EH (cell line): ENCODE results near the gene GDF2.
A peak's percentile ranks its signal among the peaks of the same experiment; 100 is the strongest.

Source experiments
- DNase-seq: peaks from one replicate; pipeline ENCODE4 v3.0.0-alpha.2; 2015; ENCODE audit warnings: low read depth

GDF2 gene

DNA sequence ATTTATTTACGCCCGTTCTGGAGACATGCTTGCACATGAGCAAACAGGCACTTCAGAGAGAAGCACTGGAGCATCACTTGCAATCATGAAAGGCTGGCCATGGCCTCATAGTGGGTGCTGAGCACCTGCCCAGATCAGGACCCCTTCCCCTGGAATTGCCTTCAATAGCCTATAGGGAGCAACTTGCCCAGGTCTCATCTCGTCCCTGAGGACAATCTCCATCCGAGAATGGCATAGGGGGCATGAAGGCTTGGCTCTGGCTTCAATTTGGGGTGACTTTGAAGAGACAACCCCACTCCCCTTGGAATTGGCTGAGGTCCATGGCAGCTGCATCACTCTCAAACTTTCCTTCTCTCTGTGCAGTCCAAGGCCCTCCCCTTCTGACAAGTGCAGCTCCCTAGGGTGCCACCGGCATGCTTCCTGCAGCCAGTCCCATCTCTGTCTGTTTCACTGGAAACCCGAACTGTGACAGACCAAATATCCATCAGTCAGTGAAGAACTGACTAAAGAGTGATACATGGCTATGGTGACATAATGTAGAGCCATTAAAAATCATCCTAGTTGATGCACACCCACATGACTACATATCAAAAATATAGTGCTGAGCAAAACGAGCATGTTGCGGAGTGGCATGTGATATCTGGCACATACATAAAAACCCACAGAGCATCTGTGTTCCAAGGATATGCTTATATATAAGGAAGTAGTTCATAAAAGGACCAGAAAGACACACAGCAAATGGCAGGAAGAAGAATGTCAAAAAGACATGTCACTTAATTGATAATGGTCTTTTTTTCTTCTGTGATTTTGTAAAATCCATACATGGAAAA is 12.4 kb downstream of the GDF2 start:
- DNase-seq, result no peak

DNA sequence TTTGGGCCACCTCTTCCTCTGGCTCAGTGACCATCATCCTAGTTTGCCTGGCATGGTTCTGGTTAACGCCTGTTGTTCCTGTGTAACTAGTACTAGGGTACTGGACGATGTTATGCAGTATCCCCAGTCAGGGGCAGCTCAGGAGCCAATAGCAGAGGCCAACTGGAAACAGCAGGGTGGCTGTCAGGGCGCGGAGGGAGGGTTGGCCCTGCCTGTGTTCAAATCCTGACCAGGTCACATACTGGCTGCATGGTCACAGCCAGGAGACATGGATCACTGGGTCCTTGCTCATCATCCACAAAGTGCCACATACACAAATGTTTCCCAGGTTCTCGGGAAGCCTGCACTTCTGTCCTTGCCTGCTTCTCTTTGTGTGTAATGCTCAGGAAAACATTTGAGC is 13.7 kb downstream of the GDF2 start:
- DNase-seq, result no peak

DNA sequence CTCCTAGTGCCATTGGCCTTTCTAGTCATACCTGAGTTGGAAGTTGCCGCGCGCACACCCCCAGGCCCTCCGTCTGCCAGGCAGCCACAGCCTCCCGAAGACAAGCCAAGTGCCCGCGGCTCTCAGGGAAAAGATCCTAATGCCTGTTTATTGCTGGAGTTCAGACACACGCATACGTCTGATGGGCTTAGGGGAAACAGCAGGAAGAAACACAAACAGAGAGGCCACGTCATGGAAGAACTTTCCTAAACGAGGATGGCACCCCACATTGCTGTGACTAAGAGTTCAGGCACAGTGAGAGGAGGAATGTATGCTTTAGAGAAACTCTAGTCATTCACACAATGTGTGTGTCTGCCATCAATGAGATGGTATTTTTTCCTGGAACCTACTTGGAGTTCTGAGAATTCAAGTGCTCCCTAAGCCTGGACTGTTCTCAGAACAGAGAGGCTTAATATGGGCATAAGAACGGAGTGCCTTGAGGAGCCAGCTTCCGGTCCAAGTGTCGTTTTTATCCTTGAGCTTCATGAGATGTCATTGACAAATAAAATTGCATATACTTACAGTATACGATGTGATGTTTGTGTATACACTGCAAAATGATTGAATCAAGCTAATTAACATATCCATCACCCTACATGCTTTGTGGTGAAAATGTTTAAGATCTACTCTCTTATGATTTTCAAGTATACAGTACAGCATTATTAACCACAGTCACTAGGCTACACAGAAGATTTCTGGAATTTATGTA is 14.3 kb downstream of the GDF2 start:
- peak; percentile 90 for DNase-seq

DNA sequence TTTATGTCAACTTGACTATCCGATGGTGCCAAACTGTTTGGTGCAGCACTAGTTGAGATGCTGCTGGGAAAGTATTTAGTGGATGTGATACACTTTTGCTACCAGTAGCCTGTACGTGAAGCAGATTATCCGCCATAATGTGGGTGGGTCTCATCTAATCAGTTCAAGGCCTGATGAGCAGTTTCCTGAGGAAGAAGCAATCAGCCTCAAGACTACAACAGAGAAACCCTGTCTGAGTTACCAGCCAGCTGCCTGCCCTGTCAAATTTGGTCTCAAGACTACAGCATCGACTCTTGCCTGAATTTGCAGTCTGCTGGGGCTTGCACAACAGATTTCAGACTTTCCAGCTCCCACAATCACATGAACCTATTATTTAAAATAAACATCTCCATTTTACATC is 15.1 kb downstream of the GDF2 start:
- no peak for DNase-seq

DNA sequence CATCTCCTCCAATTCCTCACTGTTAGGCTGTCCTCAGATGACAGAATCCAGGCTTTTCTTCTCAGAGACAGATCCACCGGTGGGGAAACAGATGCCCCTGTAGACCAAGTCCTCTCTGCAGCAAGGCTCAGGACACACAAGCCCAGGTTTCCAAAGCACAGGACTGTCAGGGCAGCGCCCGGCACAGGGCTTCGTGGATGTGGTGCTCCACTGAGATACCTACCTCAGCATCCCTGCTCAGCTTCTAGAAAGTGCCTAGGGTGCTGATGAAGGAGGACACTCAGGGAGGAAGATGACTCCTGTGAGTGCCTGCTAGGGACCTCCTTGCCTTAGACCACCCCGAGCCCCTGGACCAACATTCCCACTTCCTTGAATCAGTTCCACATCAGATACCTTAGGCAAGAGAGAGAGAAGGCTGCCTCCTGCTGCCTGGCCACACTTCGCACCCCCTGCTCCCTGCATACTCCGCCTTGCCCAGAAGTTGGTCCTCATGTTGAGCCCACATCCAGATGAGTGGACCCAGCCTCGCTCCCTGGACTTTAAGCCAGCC is 17.0 kb downstream of the GDF2 start:
- no peak for DNase-seq

DNA sequence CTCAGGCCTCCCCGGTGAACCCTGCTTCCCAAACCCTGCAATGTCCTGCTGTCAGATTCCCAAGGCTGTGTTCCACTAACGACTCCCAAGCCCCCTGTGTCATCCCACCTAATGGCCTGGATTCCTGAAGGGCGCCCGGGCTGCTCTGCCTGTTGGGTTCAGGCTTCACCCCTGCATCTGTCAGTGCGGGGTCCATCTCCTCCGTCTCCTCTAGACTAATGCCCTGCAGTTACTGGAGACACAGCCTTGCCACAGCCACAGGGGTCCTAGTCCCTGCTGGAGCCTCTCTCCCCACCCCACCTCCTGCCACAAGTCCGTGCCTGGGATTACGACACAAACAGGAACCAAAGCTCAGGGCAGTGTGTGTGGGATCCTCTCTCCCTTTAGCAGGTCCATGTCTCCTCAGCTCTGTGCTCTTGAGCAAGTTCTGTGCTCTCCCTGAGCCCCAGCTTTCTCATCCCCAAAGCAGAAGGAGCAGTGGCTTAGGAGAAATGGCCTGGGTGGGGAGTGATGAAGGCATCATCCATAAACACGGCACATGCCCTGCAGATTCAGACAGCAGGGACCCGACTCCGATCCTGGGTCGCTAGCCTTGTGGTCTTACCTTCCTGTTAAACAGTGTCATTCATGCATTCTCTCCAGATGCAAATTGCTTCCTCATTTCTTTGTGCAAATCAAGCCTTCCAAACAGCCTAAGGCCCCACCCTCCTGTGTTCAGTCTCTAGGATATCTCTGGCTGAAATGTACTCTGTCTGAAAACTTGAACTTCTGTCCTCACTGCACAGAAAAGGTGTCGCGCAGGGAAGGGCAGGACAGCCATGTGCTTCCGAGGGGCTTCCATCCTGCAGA is 17.7 kb downstream of the GDF2 start:
- DNase-seq, result no peak

DNA sequence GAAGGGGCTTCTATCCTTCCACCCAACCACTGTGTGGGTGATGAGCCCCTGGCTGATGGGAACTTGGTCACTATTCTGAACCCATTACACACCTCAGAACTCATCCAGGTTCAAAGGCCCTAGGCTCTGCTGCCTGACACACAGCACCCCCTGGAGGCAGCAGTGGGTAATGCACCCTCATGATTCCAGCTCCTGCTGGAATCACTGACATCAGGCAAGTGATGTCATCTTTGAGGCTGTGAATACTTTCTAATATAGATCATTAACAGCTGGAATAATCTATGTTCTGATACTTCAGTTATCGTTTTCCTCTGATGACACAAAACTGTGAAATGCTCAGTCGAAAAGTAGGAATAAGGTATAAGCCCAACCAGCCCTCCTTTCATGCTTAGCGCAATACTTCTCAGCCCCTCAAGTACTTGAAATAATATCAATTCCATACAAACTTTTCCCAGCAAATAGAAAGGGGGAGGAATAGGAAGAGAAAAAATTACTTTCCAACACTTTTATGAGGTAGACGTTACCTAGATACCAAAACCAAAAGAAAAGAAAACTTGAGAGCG is 18.4 kb downstream of the GDF2 start:
- peak; percentile 60 for DNase-seq

DNA sequence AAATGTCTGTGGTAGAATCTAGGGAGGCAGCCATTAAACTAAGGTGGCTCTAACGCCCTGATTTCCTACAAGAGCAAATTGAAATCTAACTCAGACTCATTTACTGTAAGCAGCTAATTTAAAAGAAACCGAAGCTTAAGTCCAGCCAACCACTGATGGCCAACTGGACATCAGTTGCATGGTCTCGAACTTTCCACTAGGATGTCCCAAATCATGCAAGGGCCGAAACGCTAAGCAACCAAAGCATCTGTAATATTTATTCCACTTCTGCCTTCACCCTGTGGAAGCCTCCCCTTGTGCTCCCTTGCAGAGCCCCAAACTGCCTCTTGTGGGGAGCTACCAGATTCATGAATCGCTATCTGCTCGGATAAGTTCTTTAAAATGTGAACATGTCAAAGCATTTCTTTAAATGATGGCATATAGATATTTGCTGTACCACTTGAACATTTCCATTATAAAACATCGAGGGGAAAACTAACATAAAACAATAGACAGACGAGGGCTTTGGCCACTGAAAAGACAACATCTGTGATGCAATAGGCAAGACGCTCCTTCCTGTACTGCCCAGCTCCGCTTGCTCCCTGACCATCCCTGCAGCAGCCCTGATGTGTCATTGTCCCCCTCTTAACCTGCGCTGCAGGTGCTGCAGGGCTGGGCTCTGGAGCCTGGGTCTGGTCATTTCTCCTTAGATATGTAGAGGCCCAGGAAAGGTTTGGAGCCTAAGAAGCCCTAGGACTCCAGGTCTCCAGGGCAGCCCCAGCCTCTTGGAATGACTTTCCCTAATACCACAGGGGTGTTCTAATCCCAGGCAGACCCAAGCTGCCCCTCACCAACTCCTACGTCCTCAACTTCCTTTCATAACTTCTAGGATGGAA is 23.0 kb downstream of the GDF2 start:
- no peak for DNase-seq

DNA sequence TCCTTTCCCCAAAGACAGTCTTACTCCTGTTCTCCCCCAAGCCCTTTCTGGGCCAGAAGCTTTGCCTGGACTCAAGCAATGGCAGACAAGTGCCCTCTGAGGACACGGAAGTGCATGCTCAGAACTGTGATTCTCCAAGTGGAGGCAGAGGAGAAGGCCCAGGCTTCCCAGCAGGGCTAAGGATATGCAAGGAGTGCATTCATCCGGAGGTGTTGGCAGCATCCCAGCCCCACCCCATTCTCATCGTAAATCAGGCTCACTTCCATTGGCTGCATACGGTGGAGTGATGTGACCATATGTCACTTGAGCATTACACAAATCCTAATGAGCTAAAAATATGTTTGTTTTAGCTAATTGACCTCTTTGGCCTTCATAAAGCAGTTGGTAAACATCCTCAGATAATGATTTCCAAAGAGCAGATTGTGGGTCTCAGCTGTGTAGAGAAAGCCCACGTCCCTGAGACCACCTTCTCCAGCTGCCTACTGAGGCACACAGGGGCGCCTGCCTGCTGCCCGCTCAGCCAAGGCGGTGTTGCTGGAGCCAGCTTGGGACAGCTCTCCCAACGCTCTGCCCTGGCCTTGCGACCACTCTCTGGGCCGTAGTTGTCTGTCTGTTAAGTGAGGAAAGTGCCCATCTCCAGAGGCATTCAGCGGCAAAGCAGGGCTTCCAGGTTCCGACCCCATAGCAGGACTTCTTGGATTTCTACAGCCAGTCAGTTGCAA is 24.5 kb downstream of the GDF2 start:
- DNase-seq, result peak; percentile 20

DNA sequence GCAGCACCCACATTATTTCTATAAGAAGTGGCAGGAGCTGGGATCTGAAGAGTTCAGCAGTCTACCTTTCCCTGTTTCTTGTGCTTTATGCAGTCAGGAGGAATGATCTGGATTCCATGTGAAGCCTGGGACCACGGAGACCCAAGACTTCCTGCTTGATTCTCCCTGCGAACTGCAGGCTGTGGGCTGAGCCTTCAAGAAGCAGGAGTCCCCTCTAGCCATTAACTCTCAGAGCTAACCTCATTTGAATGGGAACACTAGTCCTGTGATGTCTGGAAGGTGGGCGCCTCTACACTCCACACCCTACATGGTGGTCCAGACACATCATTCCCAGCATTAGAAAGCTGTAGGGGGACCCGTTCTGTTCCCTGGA is 25.0 kb downstream of the GDF2 start:
- DNase-seq, result no peak

DNA sequence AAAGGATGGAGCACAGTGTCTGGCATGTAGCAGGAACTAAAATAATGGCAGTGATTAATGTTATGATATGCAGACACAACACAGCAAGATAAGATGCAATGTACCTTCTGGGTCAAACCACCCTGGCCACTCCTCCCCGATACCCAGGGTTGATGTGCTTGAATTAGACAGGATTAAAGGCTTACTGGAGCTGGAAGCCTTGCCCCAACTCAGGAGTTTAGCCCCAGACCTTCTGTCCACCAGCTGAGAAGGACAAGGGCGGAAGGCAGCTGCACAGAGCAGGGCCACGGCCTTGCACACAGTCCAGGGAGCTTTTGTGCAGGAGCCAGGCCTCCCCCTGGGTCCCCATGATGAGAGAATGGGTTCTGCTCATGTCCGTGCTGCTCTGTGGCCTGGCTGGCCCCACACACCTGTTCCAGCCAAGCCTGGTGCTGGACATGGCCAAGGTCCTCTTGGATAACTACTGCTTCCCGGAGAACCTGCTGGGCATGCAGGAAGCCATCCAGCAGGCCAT is 25.9 kb downstream of the GDF2 start, which contains the start of gene RBP3:
TSS of gene RBP3 (plus strand) at position 226 of the 514 bp plus-strand sequence. CDS start at position 348, 122 bp downstream.
- DNase-seq, result no peak

DNA sequence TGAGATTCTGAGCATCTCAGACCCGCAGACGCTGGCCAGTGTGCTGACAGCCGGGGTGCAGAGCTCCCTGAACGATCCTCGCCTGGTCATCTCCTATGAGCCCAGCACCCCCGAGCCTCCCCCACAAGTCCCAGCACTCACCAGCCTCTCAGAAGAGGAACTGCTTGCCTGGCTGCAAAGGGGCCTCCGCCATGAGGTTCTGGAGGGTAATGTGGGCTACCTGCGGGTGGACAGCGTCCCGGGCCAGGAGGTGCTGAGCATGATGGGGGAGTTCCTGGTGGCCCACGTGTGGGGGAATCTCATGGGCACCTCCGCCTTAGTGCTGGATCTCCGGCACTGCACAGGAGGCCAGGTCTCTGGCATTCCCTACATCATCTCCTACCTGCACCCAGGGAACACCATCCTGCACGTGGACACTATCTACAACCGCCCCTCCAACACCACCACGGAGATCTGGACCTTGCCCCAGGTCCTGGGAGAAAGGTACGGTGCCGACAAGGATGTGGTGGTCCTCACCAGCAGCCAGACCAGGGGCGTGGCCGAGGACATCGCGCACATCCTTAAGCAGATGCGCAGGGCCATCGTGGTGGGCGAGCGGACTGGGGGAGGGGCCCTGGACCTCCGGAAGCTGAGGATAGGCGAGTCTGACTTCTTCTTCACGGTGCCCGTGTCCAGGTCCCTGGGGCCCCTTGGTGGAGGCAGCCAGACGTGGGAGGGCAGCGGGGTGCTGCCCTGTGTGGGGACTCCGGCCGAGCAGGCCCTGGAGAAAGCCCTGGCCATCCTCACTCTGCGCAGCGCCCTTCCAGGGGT is 26.6 kb downstream of the GDF2 start:
- no peak for DNase-seq

DNA sequence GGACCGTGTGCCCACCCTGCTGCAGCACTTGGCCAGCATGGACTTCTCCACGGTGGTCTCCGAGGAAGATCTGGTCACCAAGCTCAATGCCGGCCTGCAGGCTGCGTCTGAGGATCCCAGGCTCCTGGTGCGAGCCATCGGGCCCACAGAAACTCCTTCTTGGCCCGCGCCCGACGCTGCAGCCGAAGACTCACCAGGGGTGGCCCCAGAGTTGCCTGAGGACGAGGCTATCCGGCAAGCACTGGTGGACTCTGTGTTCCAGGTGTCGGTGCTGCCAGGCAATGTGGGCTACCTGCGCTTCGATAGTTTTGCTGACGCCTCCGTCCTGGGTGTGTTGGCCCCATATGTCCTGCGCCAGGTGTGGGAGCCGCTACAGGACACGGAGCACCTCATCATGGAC is 27.3 kb downstream of the GDF2 start:
- no peak for DNase-seq

DNA sequence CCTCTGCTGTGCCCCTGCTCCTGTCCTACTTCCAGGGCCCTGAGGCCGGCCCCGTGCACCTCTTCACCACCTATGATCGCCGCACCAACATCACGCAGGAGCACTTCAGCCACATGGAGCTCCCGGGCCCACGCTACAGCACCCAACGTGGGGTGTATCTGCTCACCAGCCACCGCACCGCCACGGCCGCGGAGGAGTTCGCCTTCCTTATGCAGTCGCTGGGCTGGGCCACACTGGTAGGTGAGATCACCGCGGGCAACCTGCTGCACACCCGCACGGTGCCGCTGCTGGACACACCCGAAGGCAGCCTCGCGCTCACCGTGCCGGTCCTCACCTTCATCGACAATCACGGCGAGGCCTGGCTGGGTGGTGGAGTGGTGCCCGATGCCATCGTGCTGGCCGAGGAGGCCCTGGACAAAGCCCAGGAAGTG is 27.7 kb downstream of the GDF2 start:
- no peak for DNase-seq

DNA sequence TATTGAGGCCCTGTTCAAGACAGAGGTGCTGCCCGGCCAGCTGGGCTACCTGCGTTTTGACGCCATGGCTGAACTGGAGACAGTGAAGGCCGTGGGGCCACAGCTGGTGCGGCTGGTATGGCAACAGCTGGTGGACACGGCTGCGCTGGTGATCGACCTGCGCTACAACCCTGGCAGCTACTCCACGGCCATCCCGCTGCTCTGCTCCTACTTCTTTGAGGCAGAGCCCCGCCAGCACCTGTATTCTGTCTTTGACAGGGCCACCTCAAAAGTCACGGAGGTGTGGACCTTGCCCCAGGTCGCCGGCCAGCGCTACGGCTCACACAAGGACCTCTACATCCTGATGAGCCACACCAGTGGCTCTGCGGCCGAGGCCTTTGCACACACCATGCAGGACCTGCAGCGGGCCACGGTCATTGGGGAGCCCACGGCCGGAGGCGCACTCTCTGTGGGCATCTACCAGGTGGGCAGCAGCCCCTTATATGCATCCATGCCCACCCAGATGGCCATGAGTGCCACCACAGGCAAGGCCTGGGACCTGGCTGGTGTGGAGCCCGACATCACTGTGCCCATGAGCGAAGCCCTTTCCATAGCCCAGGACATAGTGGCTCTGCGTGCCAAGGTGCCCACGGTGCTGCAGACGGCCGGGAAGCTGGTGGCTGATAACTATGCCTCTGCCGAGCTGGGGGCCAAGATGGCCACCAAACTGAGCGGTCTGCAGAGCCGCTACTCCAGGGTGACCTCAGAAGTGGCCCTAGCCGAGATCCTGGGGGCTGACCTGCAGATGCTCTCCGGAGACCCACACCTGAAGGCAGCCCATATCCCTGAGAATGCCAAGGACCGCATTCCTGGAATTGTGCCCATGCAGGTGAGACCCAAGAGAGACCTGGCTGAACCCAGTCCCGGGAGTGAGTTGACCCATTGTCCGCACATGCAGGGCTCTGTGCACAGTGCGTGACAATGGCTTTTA is 28.7 kb downstream of the GDF2 start:
- no peak for DNase-seq

DNA sequence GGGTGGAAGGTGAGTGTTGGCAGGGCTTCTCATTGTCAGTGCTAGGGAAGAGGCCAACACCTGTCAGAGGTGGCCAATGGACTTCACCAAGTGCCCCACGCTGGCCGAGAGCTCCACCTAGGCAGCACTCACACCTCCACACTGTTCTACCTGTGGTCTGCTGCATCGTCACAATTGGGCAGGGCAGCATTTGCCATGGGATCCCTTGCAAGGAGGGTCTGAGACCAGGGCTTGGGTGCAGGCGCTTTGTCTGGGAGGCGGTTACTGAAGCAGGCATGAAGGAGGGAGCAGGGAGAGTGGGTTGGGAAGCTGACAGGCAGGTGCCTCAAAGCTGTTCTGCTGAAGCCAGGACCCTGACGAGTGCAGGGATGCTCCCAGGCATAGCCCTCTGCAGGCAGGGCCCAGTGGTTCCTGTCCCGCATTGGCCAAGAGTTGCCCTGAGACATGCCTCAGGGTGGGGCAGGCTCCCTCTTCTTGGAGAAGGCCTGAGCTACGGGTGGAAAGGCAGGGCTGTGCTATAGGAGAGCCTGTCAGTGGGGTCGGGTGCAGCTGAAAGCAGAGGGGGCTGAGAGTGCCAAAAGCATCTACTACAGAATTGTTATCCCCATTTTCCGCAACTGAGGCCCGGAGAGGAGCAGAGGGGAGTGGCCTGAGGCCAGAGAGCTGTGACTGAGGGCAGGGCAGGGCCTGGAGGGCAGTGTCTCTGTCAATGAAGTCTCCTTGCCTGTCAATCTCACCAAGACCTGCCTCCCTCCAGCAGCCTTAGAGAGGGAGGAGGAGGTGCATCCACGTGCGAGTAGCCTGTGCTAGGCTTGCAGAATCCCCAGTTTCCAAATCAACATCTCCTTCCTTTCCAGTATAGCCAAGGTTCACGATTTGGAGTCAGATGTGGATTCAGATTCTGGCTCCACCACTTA is 29.9 kb downstream of the GDF2 start:
- DNase-seq, result no peak

DNA sequence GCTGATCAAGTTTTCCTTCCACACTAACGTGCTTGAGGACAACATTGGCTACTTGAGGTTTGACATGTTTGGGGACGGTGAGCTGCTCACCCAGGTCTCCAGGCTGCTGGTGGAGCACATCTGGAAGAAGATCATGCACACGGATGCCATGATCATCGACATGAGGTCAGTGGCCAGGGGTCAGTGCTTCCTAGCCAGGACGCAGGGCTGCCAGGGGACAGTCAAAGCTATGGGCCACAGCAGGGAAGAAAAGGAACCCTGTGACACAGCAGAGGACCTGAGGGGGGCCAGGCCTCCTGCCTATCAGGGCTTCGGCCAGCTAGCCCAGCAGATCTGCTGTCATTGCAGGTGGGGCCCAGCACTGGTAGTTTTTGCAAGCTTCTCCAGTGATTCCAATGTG is 31.1 kb downstream of the GDF2 start:
- DNase-seq, result no peak
